B cell (primary cell): ENCODE results near the gene CPB2. TPM values are rescaled to one million over a fixed set of nuclear protein-coding genes. Genes with fewer than 3 reads are reported as not detected.

Source experiments
- ATAC-seq: fragments of 200-7000 bp; cut with Tn5 transposase; one replicate; pipeline ENCODE4 v1.10.0; 2021; ENCODE audit warnings: low read depth, mild to moderate bottlenecking, moderate number of reproducible peaks, moderate library complexity
- CTCF ChIA-PET: fragments of 350-600 bp; sonication (Branson Sonifier 250); formaldehyde crosslinking; loops from one replicate; lab custom pipeline; 2021; ENCODE audit warnings: antibody characterized with exemption, inconsistent platforms; lab: Charles Lee
- POLR2A ChIA-PET: fragments of 350-600 bp; sonication (Branson Sonifier 250); formaldehyde crosslinking; loops from one replicate; lab custom pipeline; 2021; ENCODE audit warnings: antibody characterized with exemption; lab: Charles Lee
- DNase-seq: peaks from one replicate; pipeline ENCODE4 v3.0.0; 2013
- H2AFZ ChIP-seq: 2 replicates; pipeline ENCODE4 v1.6.1; 2012; ENCODE audit warnings: mild to moderate bottlenecking, low read depth, low read length; ENCODE audit not compliant: insufficient read depth, poor library complexity, severe bottlenecking
- H3K27ac ChIP-seq, 2 donors: 1 replicate in 1 of 2; 2 replicates in 1 of 2; pipeline ENCODE4 v1.5.1; 2012 to 2013; ENCODE audit warnings: low read length in 2 of 2, mild to moderate bottlenecking in 2 of 2, moderate library complexity in 1 of 2
- H3K27me3 ChIP-seq, 4 experiments: fragments of 200-600 bp in 1 of 4; sonication (generic) in 1 of 4; replicated peaks in 1 of 4; 1 replicate in 2 of 4; 2 replicates in 2 of 4; pipeline versions ENCODE4 v1.6.1 to v1.7.0; 2013 to 2016; ENCODE audit warnings: low read length in 3 of 4, mild to moderate bottlenecking in 2 of 4, mixed read lengths in 1 of 4, moderate library complexity in 1 of 4; ENCODE audit not compliant: insufficient read depth in 4 of 4, control insufficient read depth in 3 of 4; ENCODE audit errors: control extremely low read depth in 1 of 4
- H3K36me3 ChIP-seq, 2 experiments: replicated peaks in 1 of 2; 1 replicate in 1 of 2; 2 replicates in 1 of 2; pipeline versions ENCODE4 v1.6.1 to v1.7.1; 2013; ENCODE audit warnings: low read length in 1 of 2; ENCODE audit not compliant: insufficient read depth in 2 of 2, control insufficient read depth in 1 of 2; ENCODE audit errors: control extremely low read depth in 1 of 2, extremely low read depth in 1 of 2
- H3K4me1 ChIP-seq, 2 donors: fragments of 200-600 bp in 1 of 2; sonication (generic) in 1 of 2; 1 replicate in 1 of 2; 2 replicates in 1 of 2; pipeline versions ENCODE4 v1.5.1 to v1.6.1; 2013 to 2017; ENCODE audit warnings: low read length in 2 of 2; ENCODE audit not compliant: control insufficient read depth in 2 of 2, insufficient read depth in 2 of 2
- H3K4me2 ChIP-seq: replicated peaks from 2 replicates; pipeline ENCODE3; 2012; ENCODE audit warnings: mild to moderate bottlenecking, low read depth, low read length; ENCODE audit not compliant: poor library complexity, severe bottlenecking
- H3K4me3 ChIP-seq, 5 experiments: fragments of 200-600 bp in 1 of 5; sonication (generic) in 1 of 5; 1 replicate in 3 of 5; 2 replicates in 2 of 5; pipeline versions ENCODE4 v1.5.1 to v1.7.0; 2011 to 2016; ENCODE audit warnings: low read length in 4 of 5, mild to moderate bottlenecking in 4 of 5, low read depth in 2 of 5, control low read depth in 1 of 5, moderate library complexity in 1 of 5; ENCODE audit not compliant: insufficient read depth in 1 of 5; ENCODE audit errors: control extremely low read depth in 1 of 5, extremely low read depth in 1 of 5
- H3K79me2 ChIP-seq: fragments of 200-600 bp; sonication (generic); one replicate; pipeline ENCODE4 v1.6.0; 2016; ENCODE audit warnings: low read length; ENCODE audit not compliant: control insufficient read depth, insufficient read depth
- H3K9ac ChIP-seq: fragments of 200-600 bp; sonication (generic); 2 replicates; pipeline ENCODE4 v1.6.1; 2017; ENCODE audit warnings: mild to moderate bottlenecking, low read length, moderate library complexity
- H3K9me3 ChIP-seq, 3 donors: one replicate each; pipeline versions ENCODE4 v1.6.1 to v1.7.1; 2013; ENCODE audit warnings: low read length in 2 of 3; ENCODE audit not compliant: control insufficient read depth in 2 of 3, insufficient read depth in 1 of 3; ENCODE audit errors: control extremely low read depth in 1 of 3
- H4K20me1 ChIP-seq: 2 replicates; pipeline ENCODE4 v1.6.0; 2012; ENCODE audit warnings: mild to moderate bottlenecking, low read length; ENCODE audit not compliant: insufficient read depth, control insufficient read depth, poor library complexity, severe bottlenecking
- H3K27ac Mint-ChIP-seq: one replicate; pipeline ENCODE4 v1.8.0; 2021; ENCODE audit warnings: mixed read lengths
- H3K27me3 Mint-ChIP-seq: one replicate; pipeline ENCODE4 v1.8.0; 2021; ENCODE audit warnings: mixed read lengths
- H3K4me1 Mint-ChIP-seq: one replicate; pipeline ENCODE4 v1.8.0; 2021; ENCODE audit warnings: mixed read lengths
- H3K4me3 Mint-ChIP-seq: one replicate; pipeline ENCODE4 v1.8.0; 2021; ENCODE audit warnings: mixed read lengths
- H3K9me3 Mint-ChIP-seq: one replicate; pipeline ENCODE4 v1.8.0; 2022; ENCODE audit warnings: mixed read lengths; ENCODE audit not compliant: insufficient read depth
- CTCF ChIP-seq: fragments of 200-600 bp; IDR thresholded peaks from one replicate; pipeline ENCODE4 v1.8.0; 2022; ENCODE audit warnings: antibody characterized with exemption, mild to moderate bottlenecking
- EZH2 ChIP-seq: IDR thresholded peaks from 2 replicates; pipeline ENCODE4 v1.6.1; 2012; ENCODE audit warnings: borderline replicate concordance, low read depth, mild to moderate bottlenecking, moderate library complexity, low read length; ENCODE audit not compliant: insufficient read depth, poor library complexity, severe bottlenecking
- WGBS: methylation state at CpG from one replicate; pipeline ENCODE4 v1.1.5; 2013; ENCODE audit warnings: missing lambda C conversion rate; ENCODE audit not compliant: insufficient coverage; 5-methylcytosine and 5-hydroxymethylcytosine counted together
- intact Hi-C: fragments of 100-400 bp; cut with micrococcal nuclease; formaldehyde crosslinking; loops from one replicate; pipeline ENCODE4 v1.10.0; 2022
- polyA plus RNA-seq: library from polyadenylated mRNA; depleted of rRNA; stranded (reverse); fragments of >200 nt; gene quantifications from 2 replicates; pipeline ENCODE4 v1.2.3, GENCODE V29; 2012
- total RNA-seq, 2 donors: library from RNA; stranded (reverse); fragments of 120-200 nt in 1 of 2; gene quantifications; 1 replicate in 1 of 2; 2 replicates in 1 of 2; pipeline versions ENCODE4 v1.2.3 to v1.2.4, GENCODE V29; 2013 to 2022

Gene CPB2
- total and polyA plus RNA-seq, 2 donors (not counting 1 experiment from before 2014, with no cell fraction given), result not detected

GRCh38 chr13:46063292-46063691, 41.5 kb downstream of the CPB2 start:
- Histone ChIP-seq H3K4me1 (no peaks in the 10 kb centered on the region), H3K27me3 (no peaks in the 10 kb centered on the region), H2AFZ (no peak overlapping the region), H3K9me3 (no peaks in the 10 kb centered on the region), H3K4me3 (no peak overlapping the region), H3K9ac (no peak overlapping the region), H3K79me2 (no peaks in the 10 kb centered on the region), H3K27ac (no peak overlapping the region), H4K20me1 (no peaks in the 10 kb centered on the region), H3K4me2 (no peak overlapping the region), H3K36me3 (no peaks in the 10 kb centered on the region)
- CTCF ChIA-PET, result no interaction called here
- Mint-ChIP-seq H3K4me1 (no peaks in the 10 kb centered on the region), H3K27me3 (peaks cover 5% of the 10 kb centered on the region), H3K27ac (no peak overlapping the region), H3K9me3 (peaks cover 2% of the 10 kb centered on the region), H3K4me3 (no peak overlapping the region)
- ATAC-seq (no peak), DNase-seq (no peak)
- TF ChIP-seq CTCF (no peak), EZH2 (no peak)
- POLR2A ChIA-PET, result no interaction called here
- intact Hi-C loops, result no loop called here
- no CpG with 5 or more reads among the region's 2 CpGs for WGBS

- no peak overlapping the region for H3K27ac ChIP-seq
- ATAC-seq, result no peak
- 100% methylated on average over 3 of the region's 5 CpGs for WGBS
- no peak overlapping the region for H2AFZ ChIP-seq
- H3K9me3 ChIP-seq, result no peaks in the 10 kb centered on the region
- no peak overlapping the region for H3K4me3 ChIP-seq
- TF ChIP-seq EZH2, result no peak
- TF ChIP-seq CTCF, result no peak
- Mint-ChIP-seq H3K4me1 (no peaks in the 10 kb centered on the region), H3K9me3 (peaks cover 2% of the 10 kb centered on the region), H3K4me3 (no peak overlapping the region), H3K27me3 (peaks cover 5% of the 10 kb centered on the region), H3K27ac (no peak overlapping the region)
- no peaks in the 10 kb centered on the region for H4K20me1 ChIP-seq
- CTCF ChIA-PET, result interaction anchor here (0.7 kb wide), 1 partner anchor 22 kb away, joined by 6 read pairs; no protein-coding TSS in a partner anchor
- H3K79me2 ChIP-seq, result no peaks in the 10 kb centered on the region
- POLR2A ChIA-PET, result interaction anchor here (0.6 to 0.7 kb wide), 3 partner anchors 14 to 510 kb away, joined by 4 to 8 read pairs (median 5); no protein-coding TSS in a partner anchor
- DNase-seq, result no peak
- intact Hi-C loops, result no loop called here
- no peaks in the 10 kb centered on the region for H3K36me3 ChIP-seq
- no peaks in the 10 kb centered on the region for H3K27me3 ChIP-seq
- no peak overlapping the region for H3K9ac ChIP-seq
- H3K4me1 ChIP-seq, result no peaks in the 10 kb centered on the region
- no peak overlapping the region for H3K4me2 ChIP-seq
Measured at GRCh38 chr13:46062185-46062584, 42.6 kb downstream of the CPB2 start.
